ENCODE results near the gene DOLPP1. TPM values are rescaled to one million over a fixed set of nuclear protein-coding genes. Genes with fewer than 3 reads are reported as not detected.

The DOLPP1 gene
- total RNA-seq, 1 donor from 2014 or later = 9.4 TPM

DNA sequence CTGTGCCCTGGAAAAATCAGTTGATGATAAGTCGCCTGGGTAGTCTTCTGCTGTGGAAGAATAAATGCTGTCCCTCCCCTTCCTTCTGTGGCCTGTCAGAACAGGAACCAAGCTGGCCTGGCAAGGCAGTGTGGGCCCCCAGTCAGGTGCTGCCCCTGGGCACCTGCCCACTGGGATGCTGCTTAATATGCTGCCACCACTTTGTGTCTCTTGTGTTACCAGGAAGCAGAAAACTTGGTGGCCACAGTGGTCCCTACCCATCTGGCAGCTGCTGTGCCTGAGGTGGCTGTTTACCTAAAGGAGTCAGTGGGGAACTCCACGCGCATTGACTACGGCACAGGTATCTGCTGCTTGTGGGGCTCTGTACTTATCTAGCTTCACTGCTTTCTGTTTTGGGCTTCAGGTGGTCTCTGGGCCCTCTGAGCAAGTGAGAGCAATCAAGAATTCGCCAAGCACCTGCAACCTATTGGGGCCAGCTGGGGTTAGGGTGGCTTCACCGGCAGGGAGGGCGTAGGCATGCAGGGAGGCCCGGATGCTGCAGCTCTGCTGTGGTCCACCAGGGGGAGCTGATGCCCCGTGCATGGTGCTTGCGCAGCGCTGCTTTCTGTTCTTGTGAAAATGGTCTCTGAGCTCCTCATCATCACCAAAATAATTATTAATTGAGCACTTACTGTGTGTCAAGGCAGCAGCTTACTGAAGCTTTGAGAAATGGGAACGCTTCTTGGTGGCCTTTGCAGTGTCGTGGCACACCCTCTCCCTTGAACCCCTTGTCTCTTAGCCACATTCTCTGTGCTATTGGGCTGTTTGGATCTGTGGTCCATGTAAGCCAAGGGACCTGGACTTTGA lies 50.6 kb downstream of the DOLPP1 start:
- peaks cover 79% of the 10 kb centered on the region for H3K36me3 ChIP-seq
- peaks cover 13% of the 10 kb centered on the region for H3K4me1 ChIP-seq
- DNase-seq = peak; percentile 77
- TF ChIP-seq, protein P1, sequence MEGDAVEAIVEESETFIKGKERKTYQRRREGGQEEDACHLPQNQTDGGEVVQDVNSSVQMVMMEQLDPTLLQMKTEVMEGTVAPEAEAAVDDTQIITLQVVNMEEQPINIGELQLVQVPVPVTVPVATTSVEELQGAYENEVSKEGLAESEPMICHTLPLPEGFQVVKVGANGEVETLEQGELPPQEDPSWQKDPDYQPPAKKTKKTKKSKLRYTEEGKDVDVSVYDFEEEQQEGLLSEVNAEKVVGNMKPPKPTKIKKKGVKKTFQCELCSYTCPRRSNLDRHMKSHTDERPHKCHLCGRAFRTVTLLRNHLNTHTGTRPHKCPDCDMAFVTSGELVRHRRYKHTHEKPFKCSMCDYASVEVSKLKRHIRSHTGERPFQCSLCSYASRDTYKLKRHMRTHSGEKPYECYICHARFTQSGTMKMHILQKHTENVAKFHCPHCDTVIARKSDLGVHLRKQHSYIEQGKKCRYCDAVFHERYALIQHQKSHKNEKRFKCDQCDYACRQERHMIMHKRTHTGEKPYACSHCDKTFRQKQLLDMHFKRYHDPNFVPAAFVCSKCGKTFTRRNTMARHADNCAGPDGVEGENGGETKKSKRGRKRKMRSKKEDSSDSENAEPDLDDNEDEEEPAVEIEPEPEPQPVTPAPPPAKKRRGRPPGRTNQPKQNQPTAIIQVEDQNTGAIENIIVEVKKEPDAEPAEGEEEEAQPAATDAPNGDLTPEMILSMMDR (IDR thresholded peaks at IDR 0.05; ENCODE audit: borderline replicate concordance) = peak; percentile 99
- H3K27ac ChIP-seq (replicated peaks) = no peak overlapping the region
- no peaks in the 10 kb centered on the region for H3K9me3 ChIP-seq (replicated peaks)
- no peaks in the 10 kb centered on the region for H3K27me3 ChIP-seq (ENCODE audit: low read depth)
- H3K4me3 ChIP-seq = no peak overlapping the region
- intact Hi-C loops (cut with micrococcal nuclease) = loop anchor here (10.0 kb wide), 1 partner anchor 653 kb away; no protein-coding TSS in a partner anchor

DNA sequence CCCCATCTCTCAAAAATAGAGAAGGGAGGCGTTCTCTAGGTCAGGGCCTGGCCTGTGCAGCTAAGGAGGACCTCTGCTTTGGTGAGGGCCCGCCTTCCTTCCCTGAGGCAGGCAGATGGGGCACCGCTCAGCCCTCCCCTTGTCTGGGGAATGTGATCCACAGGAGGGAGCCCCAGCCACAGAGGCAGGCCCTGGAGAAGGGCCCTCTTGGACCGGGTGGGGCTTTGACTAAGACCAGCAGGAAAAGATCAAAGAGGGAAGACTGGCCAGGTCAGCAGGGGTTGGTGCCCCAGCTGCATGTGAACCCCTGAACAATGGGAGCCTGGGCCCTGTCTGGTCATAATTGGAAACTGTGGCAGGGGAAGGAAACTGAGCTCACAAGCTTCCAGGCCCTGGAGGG lies 52.2 kb downstream of the DOLPP1 start:
- TF ChIP-seq, protein P1 (IDR thresholded peaks at IDR 0.05; ENCODE audit: borderline replicate concordance) = no peak
- H3K9me3 ChIP-seq (replicated peaks) = no peaks in the 10 kb centered on the region
- DNase-seq = no peak
- peaks cover 84% of the 10 kb centered on the region for H3K36me3 ChIP-seq
- no peak overlapping the region for H3K27ac ChIP-seq (replicated peaks)
- intact Hi-C loops (cut with micrococcal nuclease) = loop anchor here (10.0 kb wide), 1 partner anchor 652 kb away; no protein-coding TSS in a partner anchor
- H3K4me3 ChIP-seq = no peak overlapping the region
- H3K27me3 ChIP-seq (ENCODE audit: low read depth) = no peaks in the 10 kb centered on the region
- H3K4me1 ChIP-seq = peaks cover 14% of the 10 kb centered on the region

DNA sequence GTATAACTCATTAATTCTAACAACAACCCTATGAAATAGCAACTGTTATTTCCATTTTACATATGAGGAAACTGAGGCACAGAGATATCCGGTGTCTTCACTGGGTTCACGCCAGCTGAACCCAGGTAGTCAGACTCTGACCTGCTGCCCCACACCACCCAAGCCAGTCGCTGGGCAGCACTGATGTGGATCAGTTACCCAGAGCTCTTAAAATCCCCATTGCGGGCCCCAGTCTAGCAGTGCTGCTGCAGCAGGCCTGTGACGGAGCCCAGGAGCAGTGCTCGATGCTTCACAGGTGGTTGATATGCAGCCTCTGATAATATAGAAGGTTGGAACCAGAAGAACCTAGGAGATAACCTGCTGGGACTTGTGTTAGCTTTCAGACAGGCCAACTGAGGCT lies 54.6 kb downstream of the DOLPP1 start:
- Histone ChIP-seq H3K27me3 (ENCODE audit: low read depth) (no peaks in the 10 kb centered on the region), H3K9me3 (replicated peaks) (no peaks in the 10 kb centered on the region), H3K36me3 (peaks cover 63% of the 10 kb centered on the region), H3K4me1 (peaks cover 36% of the 10 kb centered on the region), H3K4me3 (no peak overlapping the region), H3K27ac (replicated peaks) (no peak overlapping the region)
- intact Hi-C loops (cut with micrococcal nuclease) = loop anchor here (5.0 to 10.0 kb wide), 2 partner anchors 477 to 649 kb away; no protein-coding TSS in a partner anchor
- no peak for DNase-seq
- TF ChIP-seq, protein P1 (IDR thresholded peaks at IDR 0.05; ENCODE audit: borderline replicate concordance) = no peak

DNA sequence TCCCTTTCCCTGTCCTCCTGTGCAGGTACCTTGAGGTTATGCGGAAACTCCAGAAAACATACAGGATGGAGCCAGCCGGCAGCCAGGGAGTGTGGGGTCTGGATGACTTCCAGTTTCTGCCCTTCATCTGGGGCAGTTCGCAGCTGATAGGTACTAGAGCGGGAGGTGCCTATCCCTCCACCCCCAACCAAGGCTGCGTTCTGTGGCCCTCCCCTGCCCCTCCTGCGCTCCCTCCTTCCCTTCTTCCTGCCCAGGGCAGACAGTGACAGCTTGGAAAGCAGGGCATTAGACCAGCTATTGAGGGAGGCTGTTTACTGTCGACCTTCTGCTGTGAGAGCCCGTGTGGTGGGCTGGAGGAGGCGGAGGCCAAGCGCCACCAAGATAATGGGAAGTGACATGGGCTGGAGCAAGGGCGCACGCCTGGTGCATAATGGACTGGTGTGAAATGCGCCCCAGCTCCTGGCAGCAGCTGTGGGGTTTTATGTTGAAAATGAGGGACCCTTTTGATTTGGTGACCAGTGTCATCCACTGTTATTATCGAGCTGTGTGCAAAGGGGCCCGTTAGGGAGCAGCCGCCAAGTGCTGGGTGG lies 55.6 kb downstream of the DOLPP1 start:
- Histone ChIP-seq H3K27ac (replicated peaks) (no peak overlapping the region), H3K9me3 (replicated peaks) (no peaks in the 10 kb centered on the region), H3K36me3 (peaks cover 53% of the 10 kb centered on the region), H3K27me3 (ENCODE audit: low read depth) (no peaks in the 10 kb centered on the region), H3K4me1 (peaks cover 44% of the 10 kb centered on the region), H3K4me3 (no peak overlapping the region)
- intact Hi-C loops (cut with micrococcal nuclease) = loop anchor here (5.0 to 10.0 kb wide), 2 partner anchors 476 to 648 kb away; no protein-coding TSS in a partner anchor
- TF ChIP-seq, protein P1 (IDR thresholded peaks at IDR 0.05; ENCODE audit: borderline replicate concordance) = no peak
- no peak for DNase-seq

DNA sequence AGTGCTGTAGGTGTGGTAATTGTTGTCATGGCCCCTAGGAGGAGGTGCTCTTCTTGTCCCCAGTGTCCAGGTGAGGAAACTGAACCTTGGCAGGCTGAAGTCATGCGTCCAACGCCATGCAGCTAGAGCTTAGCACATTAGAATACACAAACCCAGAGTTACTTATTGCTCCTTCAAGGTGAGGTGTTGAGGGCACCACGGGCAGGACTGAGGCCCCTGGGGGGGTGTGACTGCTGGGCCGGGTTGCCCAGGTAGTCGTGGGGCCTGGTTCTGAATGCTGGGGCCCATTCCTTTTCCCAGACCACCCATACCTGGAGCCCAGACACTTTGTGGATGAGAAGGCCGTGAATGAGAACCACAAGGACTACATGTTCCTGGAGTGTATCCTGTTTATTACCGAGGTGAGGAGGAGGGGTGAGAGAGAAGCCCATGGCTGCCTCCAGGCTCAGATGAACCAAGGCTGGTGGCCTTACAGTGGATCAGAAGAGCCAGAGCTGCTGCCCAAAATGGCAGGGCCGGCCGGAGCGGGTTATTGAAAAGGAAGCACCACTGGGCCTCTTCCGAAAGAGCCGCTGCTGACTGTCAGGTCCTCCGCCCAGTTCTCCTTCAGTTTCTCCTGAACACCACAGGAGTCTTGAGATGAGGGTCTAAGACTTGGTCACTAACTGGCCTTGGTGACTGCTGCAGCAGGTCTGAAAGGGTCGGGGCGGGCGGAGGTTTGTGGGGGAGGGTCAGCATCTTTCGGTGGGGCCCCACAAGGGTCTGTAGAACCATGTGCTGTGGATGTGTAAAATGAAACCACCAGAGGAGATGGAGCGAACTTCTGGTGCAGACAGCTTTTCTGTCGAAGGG lies 56.6 kb downstream of the DOLPP1 start:
- H3K4me1 ChIP-seq = peaks cover 53% of the 10 kb centered on the region
- peaks cover 52% of the 10 kb centered on the region for H3K36me3 ChIP-seq
- intact Hi-C loops (cut with micrococcal nuclease) = loop anchor here (5.0 to 10.0 kb wide), 2 partner anchors 475 to 647 kb away; no protein-coding TSS in a partner anchor
- H3K9me3 ChIP-seq (replicated peaks) = no peaks in the 10 kb centered on the region
- H3K27ac ChIP-seq (replicated peaks) = peak overlapping the region; percentile 100
- no peaks in the 10 kb centered on the region for H3K27me3 ChIP-seq (ENCODE audit: low read depth)
- DNase-seq = no peak
- TF ChIP-seq, protein P1 (IDR thresholded peaks at IDR 0.05; ENCODE audit: borderline replicate concordance) = no peak
- no peak overlapping the region for H3K4me3 ChIP-seq
